RPMI8226 (cell line): Measurements from ENCODE around the gene CAMK4.
"Not testable (repeated sequence)": the region's sequence is repeated elsewhere in the genome, so short reads cannot be mapped to it uniquely, and the experiment has no call there.

ENCODE experiments used
- DNase-seq: peaks from one replicate; pipeline ENCODE4 v3.0.0-alpha.2; 2015

The CAMK4 gene

GRCh38 chr5:111320953-111321352, 96.8 kb downstream of the CAMK4 start:
- DNase-seq = no peak

GRCh38 chr5:111321376-111321775, 97.2 kb downstream of the CAMK4 start:
- no peak for DNase-seq

- no peak for DNase-seq
Measured at GRCh38 chr5:111326551-111326950, 102.4 kb downstream of the CAMK4 start.

DNA sequence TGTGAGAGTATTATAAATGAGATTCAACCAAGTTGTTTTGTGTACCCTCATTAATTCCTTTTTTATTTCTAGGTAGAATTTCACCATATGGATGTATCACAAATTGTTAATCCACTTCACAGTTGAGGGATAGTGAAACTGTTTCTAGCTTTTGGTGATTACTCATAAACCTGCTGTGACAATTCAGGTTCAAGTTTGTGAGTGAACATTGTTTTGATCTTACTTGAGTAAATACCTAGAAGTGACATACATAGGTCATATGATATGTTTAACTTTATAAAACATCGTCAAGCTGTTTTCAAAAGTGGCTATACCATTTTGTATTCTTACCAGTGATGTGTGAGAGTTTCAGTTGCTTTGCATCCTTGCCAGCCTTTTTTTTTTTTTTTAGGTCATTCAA, 112.9 kb downstream of the CAMK4 start:
- DNase-seq = no peak

GRCh38 chr5:111337688-111338087, 113.5 kb downstream of the CAMK4 start:
- no peak for DNase-seq

GRCh38 chr5:111345731-111346130, 121.5 kb downstream of the CAMK4 start:
- DNase-seq = no peak

GRCh38 chr5:111347021-111347420, 122.8 kb downstream of the CAMK4 start:
- DNase-seq = no peak

GRCh38 chr5:111348661-111349329, 124.6 kb downstream of the CAMK4 start:
- no peak for DNase-seq

DNA sequence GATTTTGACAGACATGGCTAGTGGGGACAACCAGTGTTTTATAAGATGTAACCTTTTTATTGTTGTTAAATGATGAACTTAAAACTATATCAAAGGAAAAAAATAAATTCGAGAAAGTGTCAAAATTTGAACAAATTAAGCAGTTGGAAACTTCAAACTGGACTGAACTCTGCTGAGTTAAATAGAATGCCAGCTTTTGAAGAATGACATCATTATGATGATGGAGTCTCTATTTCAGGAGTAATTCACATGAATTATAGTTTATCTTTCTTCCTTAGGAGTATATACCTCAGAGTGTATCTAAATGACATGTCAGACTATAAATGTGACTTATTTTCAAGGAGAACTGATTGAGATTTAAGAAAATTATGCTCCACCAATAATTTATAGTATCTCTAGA, 125.2 kb downstream of the CAMK4 start:
- DNase-seq = no peak

- DNase-seq = no peak
Measured at GRCh38 chr5:111353035-111353434, 128.9 kb downstream of the CAMK4 start.

GRCh38 chr5:111358726-111359125, 134.5 kb downstream of the CAMK4 start:
- not testable (repeated sequence) for DNase-seq

- no peak for DNase-seq
Measured at GRCh38 chr5:111360173-111360572, 136.0 kb downstream of the CAMK4 start.

GRCh38 chr5:111364992-111365391, 140.8 kb downstream of the CAMK4 start:
- DNase-seq = no peak

DNA sequence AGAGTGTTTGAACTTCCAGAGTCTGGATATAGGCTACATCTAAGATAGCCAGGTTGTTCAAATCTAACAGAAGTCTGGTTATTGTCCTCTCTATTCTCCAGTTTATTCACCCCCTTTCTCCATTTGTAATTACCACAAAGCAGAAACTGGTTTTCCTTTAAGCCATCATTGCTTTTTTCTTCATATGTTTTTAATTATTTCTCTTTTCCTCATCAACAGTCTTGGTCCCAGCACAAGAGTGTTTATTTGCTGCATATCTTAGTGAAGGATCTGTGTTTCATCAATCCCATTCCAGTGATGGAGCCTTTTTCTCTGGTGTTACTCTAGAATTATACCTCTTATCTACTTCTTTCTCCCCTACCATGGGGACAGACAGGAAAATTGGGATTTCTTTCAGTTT, 142.2 kb downstream of the CAMK4 start:
- no peak for DNase-seq

GRCh38 chr5:111367115-111367514, 142.9 kb downstream of the CAMK4 start:
- no peak for DNase-seq

DNA sequence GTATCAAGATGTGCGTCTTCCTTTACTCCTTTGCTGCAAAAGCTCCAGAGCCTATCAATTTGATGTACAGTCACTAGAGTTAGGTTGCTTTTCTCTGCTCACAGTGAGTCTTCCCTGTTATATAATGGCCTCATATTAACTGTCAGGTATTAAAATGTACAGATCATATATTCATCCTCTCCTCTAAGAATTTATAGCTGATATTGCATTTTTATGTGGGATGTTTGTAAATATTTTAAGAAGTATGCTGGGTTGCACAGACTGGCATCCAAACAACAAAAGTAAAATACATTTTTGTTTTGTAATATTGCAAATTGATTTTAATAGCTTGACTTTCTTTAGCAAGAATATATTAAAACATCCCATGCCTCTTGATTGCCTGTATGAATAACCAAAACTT, 148.6 kb downstream of the CAMK4 start:
- DNase-seq = no peak

DNA sequence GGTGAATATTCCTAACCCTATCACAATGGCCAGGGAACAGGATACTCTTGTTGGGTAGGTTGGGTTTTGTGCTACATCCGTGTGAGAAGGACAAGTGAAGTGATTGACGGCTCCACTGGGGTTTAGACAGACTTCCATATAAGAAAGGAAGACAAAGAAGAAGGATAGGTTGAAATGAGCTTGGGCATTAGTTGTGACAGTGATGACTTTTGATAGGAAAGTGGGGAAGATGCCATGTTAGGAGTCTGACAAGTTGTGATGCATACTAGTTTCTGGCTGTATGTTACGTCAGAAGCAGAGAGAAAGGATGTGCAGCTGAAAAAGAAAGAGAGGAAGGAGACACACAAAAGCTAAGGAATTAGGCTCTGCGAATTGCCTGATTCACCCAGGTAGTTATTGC, 150.2 kb downstream of the CAMK4 start:
- no peak for DNase-seq

DNA sequence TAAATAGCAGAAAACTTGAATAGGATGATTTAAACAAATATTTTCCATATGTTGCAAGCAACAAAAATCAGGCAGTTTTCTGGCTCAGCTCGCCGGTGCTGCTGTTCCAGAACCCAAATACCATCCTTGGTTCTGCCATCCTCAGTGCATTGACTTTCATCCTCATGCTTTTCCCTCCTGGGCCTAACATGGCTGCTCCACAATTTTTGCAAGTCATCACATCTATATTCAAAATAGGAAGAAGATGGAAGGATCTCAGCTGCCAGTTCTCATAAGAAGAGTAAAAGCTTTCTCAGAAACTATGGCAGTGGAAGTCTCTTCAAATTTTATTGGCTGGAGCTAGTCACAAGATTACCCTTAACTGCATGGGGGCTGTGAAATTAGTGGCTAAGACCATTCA, 151.5 kb downstream of the CAMK4 start:
- no peak for DNase-seq

GRCh38 chr5:111377306-111377705, 153.1 kb downstream of the CAMK4 start:
- no peak for DNase-seq

DNA sequence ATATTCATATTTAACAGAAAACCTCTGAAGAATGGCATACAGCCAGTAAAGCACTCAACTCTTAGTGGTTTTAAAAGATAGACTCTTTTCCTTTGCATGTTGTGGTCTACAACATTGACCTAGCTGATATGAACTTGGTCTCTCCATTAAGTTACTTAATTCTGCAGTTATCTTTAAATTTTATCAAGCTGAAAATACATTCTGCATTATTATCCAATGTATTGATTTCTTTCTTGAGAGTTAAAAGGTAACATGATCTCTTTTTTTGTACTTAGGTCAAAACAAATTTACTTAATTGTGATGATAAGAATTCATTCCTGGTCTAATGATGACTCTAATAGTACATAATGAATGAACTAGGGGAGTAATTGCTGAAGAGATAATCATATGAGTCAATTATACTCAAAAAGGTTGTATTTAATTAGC, 155.2 kb downstream of the CAMK4 start:
- no peak for DNase-seq

- DNase-seq = no peak
Measured at GRCh38 chr5:111383288-111383970, 159.2 kb downstream of the CAMK4 start.

- DNase-seq = peak; percentile 9
Measured at GRCh38 chr5:111384220-111384619, 160.0 kb downstream of the CAMK4 start.

- DNase-seq = no peak
Measured at GRCh38 chr5:111385051-111385450, 160.9 kb downstream of the CAMK4 start.

- DNase-seq = no peak
Measured at GRCh38 chr5:111385970-111386831, 162.0 kb downstream of the CAMK4 start.
